Stomach smooth muscle (tissue), 2 donors: ENCODE measurements around the gene SAP30BP.

Source experiments
- H3K27ac ChIP-seq: one replicate; pipeline ENCODE4 v1.7.0; 2013; ENCODE audit warnings: mild to moderate bottlenecking, low read length, inconsistent platforms
- H3K27me3 ChIP-seq, 2 donors: one replicate each; pipeline ENCODE4 v1.7.0; 2013; ENCODE audit warnings: low read length in 2 of 2; ENCODE audit not compliant: insufficient read depth in 2 of 2, control insufficient read depth in 1 of 2
- H3K36me3 ChIP-seq, 2 donors: one replicate each; pipeline ENCODE4 v1.7.0; 2013; ENCODE audit warnings: low read length in 2 of 2; ENCODE audit not compliant: control insufficient read depth in 2 of 2, insufficient read depth in 2 of 2
- H3K4me1 ChIP-seq: one replicate; pipeline ENCODE4 v1.7.0; 2013; ENCODE audit warnings: low read length; ENCODE audit not compliant: control insufficient read depth, insufficient read depth
- H3K4me3 ChIP-seq, 2 donors: one replicate each; pipeline ENCODE4 v1.7.0; 2013; ENCODE audit warnings: low read length in 2 of 2
- H3K9ac ChIP-seq, 2 donors: one replicate each; pipeline ENCODE4 v1.7.0; 2013; ENCODE audit warnings: low read length in 2 of 2, mild to moderate bottlenecking in 1 of 2
- H3K9me3 ChIP-seq, 2 donors: one replicate each; pipeline ENCODE4 v1.7.0; 2013; ENCODE audit warnings: low read length in 2 of 2; ENCODE audit not compliant: control insufficient read depth in 2 of 2
- donor health status: healthy.
- donor health status: Pancreatic carcinoma.

The SAP30BP gene

GRCh38 chr17:75641343-75641742, 25.8 kb upstream of the SAP30BP start:
- Histone ChIP-seq H3K4me3 (no peak overlapping the region), H3K4me1 (peaks cover 3% of the 10 kb centered on the region), H3K27me3 (no peaks in the 10 kb centered on the region), H3K9me3 (no peaks in the 10 kb centered on the region), H3K27ac (no peak overlapping the region), H3K36me3 (peaks cover 0 to 11% of the 10 kb centered on the region in 2 donors), H3K9ac (no peak overlapping the region)

- Histone ChIP-seq H3K27me3 (no peaks in the 10 kb centered on the region), H3K4me3 (no peak overlapping the region), H3K4me1 (peaks cover 3% of the 10 kb centered on the region), H3K9ac (no peak overlapping the region), H3K9me3 (no peaks in the 10 kb centered on the region), H3K36me3 (peaks cover 0 to 11% of the 10 kb centered on the region in 2 donors), H3K27ac (no peak overlapping the region)
These were observed 24.9 kb upstream of the SAP30BP start for GRCh38 chr17:75642182-75642783.

- Histone ChIP-seq H3K27ac (no peak overlapping the region), H3K4me3 (no peak overlapping the region), H3K27me3 (no peaks in the 10 kb centered on the region), H3K4me1 (peaks cover 3% of the 10 kb centered on the region), H3K9ac (no peak overlapping the region), H3K9me3 (no peaks in the 10 kb centered on the region), H3K36me3 (peaks cover 2 to 11% of the 10 kb centered on the region in 2 donors)
These were observed 24.1 kb upstream of the SAP30BP start for GRCh38 chr17:75642784-75643642.

GRCh38 chr17:75643643-75644017, 23.5 kb upstream of the SAP30BP start:
- no peaks in the 10 kb centered on the region for H3K27me3 ChIP-seq
- H3K36me3 ChIP-seq: peaks cover 3 to 11% of the 10 kb centered on the region in 2 donors
- no peak overlapping the region for H3K4me3 ChIP-seq
- no peak overlapping the region for H3K9ac ChIP-seq
- no peak overlapping the region for H3K27ac ChIP-seq
- peaks cover 3% of the 10 kb centered on the region for H3K4me1 ChIP-seq
- no peaks in the 10 kb centered on the region for H3K9me3 ChIP-seq

- Histone ChIP-seq H3K4me1 (peaks cover 6% of the 10 kb centered on the region), H3K36me3 (peaks cover 8 to 18% of the 10 kb centered on the region in 2 donors), H3K27me3 (no peaks in the 10 kb centered on the region), H3K9ac (no peak overlapping the region), H3K27ac (no peak overlapping the region), H3K4me3 (no peak overlapping the region), H3K9me3 (no peaks in the 10 kb centered on the region)
These were observed 21.6 kb upstream of the SAP30BP start for GRCh38 chr17:75645501-75645888.

GRCh38 chr17:75645889-75646637, 21.1 kb upstream of the SAP30BP start:
- Histone ChIP-seq H3K9ac (no peak overlapping the region), H3K9me3 (no peaks in the 10 kb centered on the region), H3K36me3 (peaks cover 11 to 19% of the 10 kb centered on the region in 2 donors), H3K27ac (no peak overlapping the region), H3K4me3 (no peak overlapping the region), H3K4me1 (peaks cover 6% of the 10 kb centered on the region), H3K27me3 (no peaks in the 10 kb centered on the region)

GRCh38 chr17:75646638-75646992, 20.5 kb upstream of the SAP30BP start:
- Histone ChIP-seq H3K27ac (no peak overlapping the region), H3K36me3 (peaks cover 11 to 17% of the 10 kb centered on the region in 2 donors), H3K9me3 (no peaks in the 10 kb centered on the region), H3K4me1 (peaks cover 3% of the 10 kb centered on the region), H3K4me3 (no peak overlapping the region), H3K27me3 (no peaks in the 10 kb centered on the region), H3K9ac (no peak overlapping the region)

GRCh38 chr17:75647061-75647460, 20.1 kb upstream of the SAP30BP start:
- H3K4me1 ChIP-seq: peaks cover 3% of the 10 kb centered on the region
- no peak overlapping the region for H3K9ac ChIP-seq
- H3K27ac ChIP-seq: no peak overlapping the region
- H3K9me3 ChIP-seq: no peaks in the 10 kb centered on the region
- H3K36me3 ChIP-seq: peaks cover 11 to 16% of the 10 kb centered on the region in 2 donors
- H3K4me3 ChIP-seq: no peak overlapping the region
- no peaks in the 10 kb centered on the region for H3K27me3 ChIP-seq

GRCh38 chr17:75647921-75648320, 19.2 kb upstream of the SAP30BP start:
- H3K27me3 ChIP-seq: no peaks in the 10 kb centered on the region
- H3K27ac ChIP-seq: no peak overlapping the region
- no peak overlapping the region for H3K4me3 ChIP-seq
- H3K9ac ChIP-seq: no peak overlapping the region
- H3K4me1 ChIP-seq: peaks cover 3% of the 10 kb centered on the region
- H3K9me3 ChIP-seq: no peaks in the 10 kb centered on the region
- H3K36me3 ChIP-seq: peaks cover 11 to 17% of the 10 kb centered on the region in 2 donors

GRCh38 chr17:75649687-75650086, 17.5 kb upstream of the SAP30BP start:
- Histone ChIP-seq H3K4me3 (no peak overlapping the region), H3K36me3 (peaks cover 15 to 25% of the 10 kb centered on the region in 2 donors), H3K9me3 (no peaks in the 10 kb centered on the region), H3K9ac (no peak overlapping the region), H3K27ac (no peak overlapping the region), H3K4me1 (peaks cover 3% of the 10 kb centered on the region), H3K27me3 (no peaks in the 10 kb centered on the region)
